ENCODE data around the gene SH2D4B. TPM values are rescaled to one million over a fixed set of nuclear protein-coding genes. Genes with fewer than 3 reads are reported as not detected.

Gene SH2D4B
- total RNA-seq, 4 donors from 2014 or later: 0.13 TPM; not detected in 3

GRCh38 chr10:80693565-80693964 is 155.9 kb downstream of the SH2D4B start:
- 83 to 100% methylated on average over 3 of the region's 3 CpGs for WGBS, 2 donors
- no peak for TF ChIP-seq POLR2A (IDR thresholded peaks at IDR 0.05)
- TF ChIP-seq CTCF (IDR thresholded peaks at IDR 0.05): no peak
- H3K4me3 ChIP-seq: no peak overlapping the region
- H3K36me3 ChIP-seq: no peaks in the 10 kb centered on the region
- DNase-seq: no peak
- no peaks in the 10 kb centered on the region for H3K27me3 ChIP-seq
- no peak overlapping the region for H3K27ac ChIP-seq
- H3K9me3 ChIP-seq: no peaks in the 10 kb centered on the region
- H3K4me1 ChIP-seq: no peaks in the 10 kb centered on the region
- intact Hi-C loops (cut with DNase I): loop anchor here (10.0 kb wide), 1 partner anchor 321 kb away; no protein-coding TSS in a partner anchor

GRCh38 chr10:80694930-80695329 is 157.2 kb downstream of the SH2D4B start:
- H3K27me3 ChIP-seq: no peaks in the 10 kb centered on the region
- no peaks in the 10 kb centered on the region for H3K9me3 ChIP-seq
- no peaks in the 10 kb centered on the region for H3K36me3 ChIP-seq
- 75 to 91% methylated on average over 4 to 5 of the region's 5 CpGs for WGBS, 2 donors
- DNase-seq: no peak
- intact Hi-C loops (cut with DNase I): loop anchor here (10.0 kb wide), 1 partner anchor 320 kb away; no protein-coding TSS in a partner anchor
- peaks cover 0 to 7% (median 0%) of the 10 kb centered on the region in 3 donors for H3K4me1 ChIP-seq
- no peak for TF ChIP-seq CTCF (IDR thresholded peaks at IDR 0.05)
- H3K27ac ChIP-seq: no peak overlapping the region
- no peak overlapping the region for H3K4me3 ChIP-seq

Other genes starting within 250 kb of the SH2D4B start
- 1 to 10 TPM in 1 of 4 donors, under 1 TPM in 3; 0.09 to 2.3 (median 0.55) TPM for gene MAT1A, start 248.2 kb upstream of the SH2D4B start, total RNA-seq
- not detected for gene DYDC1, start 181.1 kb upstream of the SH2D4B start, total RNA-seq
- gene DYDC2, start 181.1 kb upstream of the SH2D4B start, total RNA-seq: under 1 TPM in 1 of 4 donors, not detected in 3; 0.15 TPM
- 100 to 1,000 TPM in 2 of 4 donors, 10 to 100 TPM in 2; 68.0 to 185 (median 103) TPM for gene PRXL2A, start 129.4 kb upstream of the SH2D4B start, total RNA-seq
- 100 to 1,000 TPM in 2 of 4 donors, 10 to 100 TPM in 2; 66.4 to 118 (median 89.8) TPM for gene TSPAN14, start 83.6 kb upstream of the SH2D4B start, total RNA-seq

All from esophagus squamous epithelium (tissue), 5 donors.